OCI-LY1 (cell line): Measurements from ENCODE around the gene BRICD5.

ENCODE experiments used
- H2AFZ ChIP-seq: fragments of 200-600 bp; sonication (generic), shearing (Covaris generic); 2 replicates; pipeline ENCODE4 v1.6.0; 2014; ENCODE audit warnings: antibody characterized with exemption, mild to moderate bottlenecking, low read length
- H3F3A ChIP-seq: fragments of 200-600 bp; sonication (generic), shearing (Covaris generic); 2 replicates; pipeline ENCODE4 v1.6.0; 2014; ENCODE audit warnings: mild to moderate bottlenecking, antibody characterized with exemption, low read length, moderate library complexity; ENCODE audit not compliant: insufficient read depth
- H3K27ac ChIP-seq: fragments of 200-600 bp; sonication (generic); 2 replicates; pipeline ENCODE4 v1.5.1; 2014; ENCODE audit warnings: low read length, mixed run types, mild to moderate bottlenecking, low read depth; ENCODE audit not compliant: poor library complexity, severe bottlenecking
- H3K27me3 ChIP-seq: fragments of 200-600 bp; sonication (generic); 2 replicates; pipeline ENCODE4 v1.6.0; 2014; ENCODE audit warnings: antibody characterized with exemption, mild to moderate bottlenecking, low read length, moderate library complexity; ENCODE audit not compliant: insufficient read depth
- H3K36me3 ChIP-seq: fragments of 200-600 bp; sonication (generic); 2 replicates; pipeline ENCODE4 v1.6.1; 2014; ENCODE audit warnings: mild to moderate bottlenecking, antibody characterized with exemption, low read length, moderate library complexity, mixed read lengths; ENCODE audit not compliant: insufficient read depth
- H3K4me1 ChIP-seq: fragments of 200-600 bp; sonication (generic); 2 replicates; pipeline ENCODE4 v1.5.1; 2014; ENCODE audit warnings: mild to moderate bottlenecking, low read length, moderate library complexity; ENCODE audit not compliant: insufficient read depth, severe bottlenecking
- H3K4me2 ChIP-seq: fragments of 200-600 bp; sonication (generic), shearing (Covaris generic); 2 replicates; pipeline ENCODE4 v1.6.1; 2014; ENCODE audit warnings: low read length
- H3K4me3 ChIP-seq: fragments of 200-600 bp; sonication (generic); 2 replicates; pipeline ENCODE4 v1.5.1; 2014; ENCODE audit warnings: low read length, low read depth, mild to moderate bottlenecking, mixed read lengths; ENCODE audit not compliant: poor library complexity, severe bottlenecking
- H3K79me2 ChIP-seq: fragments of 200-600 bp; shearing (Covaris generic); 2 replicates; pipeline ENCODE4 v1.6.1; 2016; ENCODE audit warnings: mixed run types, low read length, mixed read lengths; ENCODE audit not compliant: insufficient read depth
- H3K9ac ChIP-seq: fragments of 200-600 bp; sonication (generic), shearing (Covaris generic); 2 replicates; pipeline ENCODE4 v1.6.1; 2014; ENCODE audit warnings: mild to moderate bottlenecking, low read length, mixed read lengths
- H3K9me2 ChIP-seq: fragments of 200-600 bp; sonication (generic), shearing (Covaris generic); 2 replicates; pipeline ENCODE4 v1.6.1; 2014; ENCODE audit warnings: low read depth, mild to moderate bottlenecking, low read length, mixed read lengths
- H3K9me3 ChIP-seq: fragments of 200-600 bp; shearing (Covaris generic); 2 replicates; pipeline ENCODE4 v1.6.1; 2014; ENCODE audit warnings: low read length, mixed read lengths
- H4K20me1 ChIP-seq: fragments of 200-600 bp; sonication (generic), shearing (Covaris generic); 2 replicates; pipeline ENCODE4 v1.6.0; 2016; ENCODE audit warnings: mild to moderate bottlenecking, low read length; ENCODE audit not compliant: insufficient read depth
- CTCF ChIP-seq: fragments of 200-600 bp; sonication (generic), shearing (Covaris generic); IDR thresholded peaks from 2 replicates; pipeline ENCODE4 v1.5.1; 2017; ENCODE audit warnings: mild to moderate bottlenecking, antibody characterized with exemption, low read length, moderate library complexity, mixed read lengths
- EZH2 ChIP-seq: fragments of 200-600 bp; sonication (generic), shearing (Covaris generic); IDR thresholded peaks from 2 replicates; pipeline ENCODE4 v1.8.0; 2017; ENCODE audit warnings: borderline replicate concordance, mixed run types, mild to moderate bottlenecking, antibody characterized with exemption, low read length, moderate library complexity, mixed read lengths

Gene BRICD5

DNA sequence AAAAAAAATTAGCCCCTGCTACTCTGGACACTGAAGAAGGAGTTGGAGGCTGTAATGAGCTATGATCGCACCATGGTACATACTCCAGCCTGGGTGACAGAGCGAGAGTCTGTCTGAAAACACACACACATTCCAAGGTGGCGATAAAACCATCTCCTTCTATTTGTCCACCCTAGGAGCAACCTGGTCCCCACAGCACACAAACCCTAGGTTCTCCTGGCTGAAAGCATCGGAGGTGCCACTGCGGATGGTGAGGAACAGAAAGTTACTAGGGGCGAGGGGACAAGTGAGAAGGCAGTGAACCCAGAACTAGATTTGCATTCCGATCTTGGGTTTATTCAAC, 42.1 kb upstream of the BRICD5 start:
- TF ChIP-seq EZH2 (no peak), CTCF (no peak)
- H3K9me2 ChIP-seq: no peaks in the 10 kb centered on the region
- H3K36me3 ChIP-seq: peaks cover 56% of the 10 kb centered on the region
- H3K4me1 ChIP-seq: peaks cover 29% of the 10 kb centered on the region
- no peak overlapping the region for H2AFZ ChIP-seq
- no peak overlapping the region for H3K4me3 ChIP-seq
- H3F3A ChIP-seq: peaks cover 15% of the 10 kb centered on the region
- peaks cover 9% of the 10 kb centered on the region for H3K79me2 ChIP-seq
- no peaks in the 10 kb centered on the region for H3K9me3 ChIP-seq
- no peaks in the 10 kb centered on the region for H3K27me3 ChIP-seq
- no peak overlapping the region for H3K4me2 ChIP-seq
- H3K9ac ChIP-seq: no peak overlapping the region
- peak overlapping the region; percentile 81 for H3K27ac ChIP-seq
- H4K20me1 ChIP-seq: no peaks in the 10 kb centered on the region

GRCh38 chr16:2251296-2252111, 40.8 kb upstream of the BRICD5 start, which contains the start of gene ECI1:
TSS of gene ECI1 (minus strand) at chr16:2251587. CDS start at chr16:2251566, 21 bp downstream.
- Histone ChIP-seq H3K9ac (peak within 1 kb of the TSS; percentile 74), H3K4me1 (peaks cover 29% of the 10 kb centered on the region), H3K36me3 (peaks cover 46% of the 10 kb centered on the region), H3K9me3 (no peaks in the 10 kb centered on the region), H3K4me2 (peak within 1 kb of the TSS; percentile 82), H3K27ac (peak within 1 kb of the TSS; percentile 81), H3K79me2 (peaks cover 9% of the 10 kb centered on the region), H3K27me3 (no peaks in the 10 kb centered on the region), H3K4me3 (peak within 1 kb of the TSS; percentile 70), H3F3A (peaks cover 15% of the 10 kb centered on the region), H4K20me1 (no peaks in the 10 kb centered on the region), H2AFZ (no peak within 1 kb of the TSS), H3K9me2 (no peaks in the 10 kb centered on the region)
- TF ChIP-seq CTCF: peak; percentile 54
- TF ChIP-seq EZH2: no peak

DNA sequence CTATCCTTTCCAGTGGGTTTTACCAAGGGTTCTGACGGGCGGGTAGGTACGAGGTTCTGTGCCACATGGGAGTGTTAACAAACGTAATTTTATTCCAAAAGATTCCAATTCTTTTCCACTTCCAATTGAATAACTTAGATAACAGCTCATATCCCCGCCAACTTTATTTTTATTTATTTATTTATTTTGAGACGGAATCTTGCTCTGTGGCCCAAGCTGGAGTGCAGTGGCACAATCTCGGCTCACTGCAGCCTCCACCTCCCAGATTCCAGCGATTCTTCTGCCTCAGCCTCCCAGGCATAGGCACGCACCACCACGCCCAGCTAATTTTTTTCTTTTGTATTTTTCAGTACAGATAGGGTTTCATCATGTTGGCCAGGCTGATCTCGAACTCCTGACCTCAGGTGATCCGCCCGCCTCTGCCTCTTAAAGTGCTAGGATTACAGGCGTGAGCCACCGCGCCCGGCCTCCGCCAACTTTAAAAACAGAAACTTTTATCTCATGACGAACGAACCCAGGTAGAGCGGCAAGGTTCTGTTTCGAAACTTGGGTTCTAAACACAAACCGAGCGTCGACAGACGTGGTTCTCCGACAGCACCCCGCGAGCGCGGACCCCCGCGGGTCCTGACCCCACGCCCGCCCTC, 40.1 kb upstream of the BRICD5 start:
- peaks cover 46% of the 10 kb centered on the region for H3K36me3 ChIP-seq
- peaks cover 9% of the 10 kb centered on the region for H3K79me2 ChIP-seq
- H3K9ac ChIP-seq: peak overlapping the region; percentile 74
- TF ChIP-seq EZH2: no peak
- TF ChIP-seq CTCF: no peak
- no peaks in the 10 kb centered on the region for H3K9me3 ChIP-seq
- H3K9me2 ChIP-seq: no peaks in the 10 kb centered on the region
- H2AFZ ChIP-seq: no peak overlapping the region
- H3F3A ChIP-seq: peaks cover 15% of the 10 kb centered on the region
- no peaks in the 10 kb centered on the region for H3K27me3 ChIP-seq
- peaks cover 29% of the 10 kb centered on the region for H3K4me1 ChIP-seq
- peak overlapping the region; percentile 58 for H3K27ac ChIP-seq
- H4K20me1 ChIP-seq: no peaks in the 10 kb centered on the region
- H3K4me3 ChIP-seq: peak overlapping the region; percentile 70
- H3K4me2 ChIP-seq: peak overlapping the region; percentile 82
